K562 (cell line): ENCODE data around the gene KIF18B. TPM values are rescaled to one million over a fixed set of nuclear protein-coding genes. Genes with fewer than 3 reads are reported as not detected.

Source experiments
- ATAC-seq: fragments of 200-7000 bp; cut with Tn5 transposase; 3 replicates; pipeline ENCODE4 v1.9.1; 2020; ENCODE audit warnings: moderate library complexity
- BruUV-seq: library from RNA; stranded (reverse); fragments of 400-500 nt; replicated peaks from 2 replicates; lab custom pipeline; 2021; lab: Mats Ljungman, UMichigan
- CTCF ChIA-PET: fragments of 300-600 bp; formaldehyde crosslinking; extraction: SDS; loops from one replicate; lab custom pipeline; 2021; ENCODE audit warnings: low intra/inter-chr PET ratio; lab: Yijun Ruan, JAX
- POLR2A ChIA-PET: fragments of 300-600, 350-650 bp; sonication (Branson Sonifier 250); formaldehyde crosslinking; extraction: SDS; loops from one replicate; lab custom pipeline; 2021; ENCODE audit warnings: antibody characterized with exemption, inconsistent platforms; lab: Yijun Ruan, JAX
- DNase-seq, 4 experiments: peaks; one replicate each; pipeline versions ENCODE4 v3.0.0 to v3.0.0-alpha.2; 2011 to 2018; ENCODE audit warnings: low spot score in 3 of 4, mixed read lengths in 3 of 4; ENCODE audit errors: extremely low read depth in 1 of 4
- FAIRE-seq: peaks from 2 replicates; lab custom pipeline; 2011; peaks lifted over from hg19 to GRCh38; lab: Jason Lieb, UNC
- H2AFZ ChIP-seq: 2 replicates; pipeline ENCODE4 v1.6.0; 2011; ENCODE audit warnings: low read depth, low read length, control low read depth, inconsistent platforms
- H3K27ac ChIP-seq: fragments of 200-600 bp; 3 replicates; pipeline ENCODE4 v1.8.0; 2011; ENCODE audit warnings: low read depth, mild to moderate bottlenecking, control low read depth, inconsistent platforms, low read length, moderate library complexity, mixed read lengths; ENCODE audit errors: extremely low read depth
- H3K27me3 ChIP-seq, 2 experiments: fragments of 300-600 bp in 1 of 2; 2 replicates in 1 of 2; 3 replicates in 1 of 2; pipeline versions ENCODE4 v1.6.0 to v1.8.0; 2011; ENCODE audit warnings: inconsistent platforms in 2 of 2, low read length in 2 of 2, mild to moderate bottlenecking in 1 of 2, mixed read lengths in 1 of 2, moderate library complexity in 1 of 2; ENCODE audit not compliant: control insufficient read depth in 2 of 2, insufficient read depth in 2 of 2
- H3K36me3 ChIP-seq: fragments of 300-600 bp; 3 replicates; pipeline ENCODE4 v1.8.0; 2011; ENCODE audit warnings: mild to moderate bottlenecking, low read length, inconsistent platforms; ENCODE audit not compliant: control insufficient read depth, insufficient read depth
- H3K4me1 ChIP-seq, 2 experiments: fragments of 200-600 bp in 1 of 2; replicated peaks in 1 of 2; 2 replicates in 1 of 2; 3 replicates in 1 of 2; pipeline versions ENCODE4 v1.5.1 to v1.8.0; 2011; ENCODE audit warnings: inconsistent platforms in 2 of 2, low read length in 2 of 2, mild to moderate bottlenecking in 1 of 2, mixed read lengths in 1 of 2, moderate library complexity in 1 of 2; ENCODE audit not compliant: control insufficient read depth in 2 of 2, insufficient read depth in 2 of 2
- H3K4me2 ChIP-seq: 2 replicates; pipeline ENCODE4 v1.6.1; 2011; ENCODE audit warnings: low read length, control low read depth, inconsistent platforms, mixed read lengths; ENCODE audit not compliant: insufficient read depth
- H3K4me3 ChIP-seq: fragments of 200-600 bp; sonication (generic), shearing (Covaris generic); 2 replicates; pipeline ENCODE4 v1.5.1; 2016; ENCODE audit warnings: control low read depth, inconsistent platforms
- H3K79me2 ChIP-seq: fragments of 200-600 bp; 3 replicates; pipeline ENCODE4 v1.8.0; 2011; ENCODE audit warnings: low read length, inconsistent platforms; ENCODE audit not compliant: control insufficient read depth, insufficient read depth
- H3K9ac ChIP-seq, 2 experiments: 2 replicates each; pipeline versions ENCODE4 v1.6.0 to v1.6.1; 2011; ENCODE audit warnings: low read depth in 2 of 2, low read length in 2 of 2, control low read depth in 1 of 2, inconsistent platforms in 1 of 2, mild to moderate bottlenecking in 1 of 2, mixed read lengths in 1 of 2; ENCODE audit not compliant: insufficient read depth in 1 of 2
- H3K9me1 ChIP-seq: one replicate; pipeline ENCODE4 v1.6.0; 2011; ENCODE audit warnings: inconsistent platforms, mild to moderate bottlenecking, low read length, moderate library complexity; ENCODE audit not compliant: control insufficient read depth, insufficient read depth
- H3K9me3 ChIP-seq: replicated peaks from 2 replicates; pipeline ENCODE4 v1.5.1; 2011; ENCODE audit warnings: low read depth, low read length, inconsistent platforms; ENCODE audit not compliant: control insufficient read depth, insufficient read depth
- H4K20me1 ChIP-seq: replicated peaks from 2 replicates; pipeline ENCODE4 v1.6.1; 2011; ENCODE audit warnings: low read length, inconsistent platforms, mixed read lengths; ENCODE audit not compliant: control insufficient read depth, insufficient read depth
- GATA2 ChIP-seq: sonication (generic); formaldehyde crosslinking; IDR thresholded peaks from 2 replicates; pipeline ENCODE4 v1.4.0; 2020; ENCODE audit warnings: mild to moderate bottlenecking, missing genetic modification reagents
- GTF2F1 ChIP-seq: IDR thresholded peaks from 2 replicates; pipeline ENCODE4 v1.6.1; 2011; ENCODE audit warnings: low read depth, low read length, improper control_type of control experiment
- MED1 ChIP-seq: sonication (generic); formaldehyde crosslinking; IDR thresholded peaks from 2 replicates; pipeline ENCODE4 v1.8.1; 2023; ENCODE audit warnings: missing genetic modification reagents, borderline replicate concordance
- NKRF ChIP-seq: fragments of 450-650 bp; IDR thresholded peaks from 2 replicates; pipeline ENCODE4 v1.6.1; 2016; ENCODE audit warnings: borderline replicate concordance
- RBFOX2 ChIP-seq: fragments of 200-400 bp; formaldehyde crosslinking; IDR thresholded peaks from 2 replicates; pipeline ENCODE4 v1.6.1; 2017; ENCODE audit warnings: low read depth, mild to moderate bottlenecking, low read length, moderate library complexity
- SMAD1 ChIP-seq: fragments of 150-350 bp; IDR thresholded peaks from 2 replicates; pipeline ENCODE4 v1.6.1; 2014; ENCODE audit warnings: low read length, low read depth; ENCODE audit not compliant: partially characterized antibody
- XRCC5 ChIP-seq: fragments of 200-400 bp; formaldehyde crosslinking; IDR thresholded peaks from 2 replicates; pipeline ENCODE4 v1.6.1; 2017; ENCODE audit warnings: low read depth, mild to moderate bottlenecking, low read length
- ZNF316 ChIP-seq: fragments of 450-650 bp; IDR thresholded peaks from 2 replicates; pipeline ENCODE4 v1.6.1; 2016
- ZNF766 ChIP-seq: fragments of 200-800 bp; sonication (Bioruptor generic); conservative IDR thresholded peaks from 2 replicates; pipeline ENCODE4 v1.6.1; 2016; ENCODE audit warnings: missing genetic modification characterization, missing compliant biosample characterization
- WGBS: fragments of 100-300 bp; shearing (Covaris generic); methylation state at CpG from one replicate; pipeline ENCODE4 v1.1.6; 2016; ENCODE audit warnings: low coverage, mixed read lengths; ENCODE audit not compliant: insufficient coverage; ENCODE audit errors: missing lambda C conversion rate; 5-methylcytosine and 5-hydroxymethylcytosine counted together
- in situ Hi-C: fragments of 300-500 bp; cut with MboI; formaldehyde crosslinking; loops from 4 replicates; pipeline ENCODE4 v1.15.0; 2018; ENCODE audit warnings: inconsistent platforms, mixed read lengths
- intact Hi-C: fragments of 100-400 bp; cut with micrococcal nuclease; formaldehyde crosslinking; loops from 2 replicates; pipeline ENCODE4 v1.14.2; 2022
- polyA plus RNA-seq, 8 experiments: library from polyadenylated mRNA; depleted of rRNA in 4 of 8; stranded (reverse) in 5 of 8; unstranded in 3 of 8; fragments of >200 nt; fragmentation: Nextera tagmentation in 2 of 8; fragmentation: Illumina TruSeq in 1 of 8; extraction: Ambion mirVana in 2 of 8; extraction: Trizol in 1 of 8; gene quantifications; 2 replicates each; pipeline versions ENCODE4 v1.2.1 to v1.2.3, GENCODE V29; 2011 to 2014; ENCODE audit warnings: inconsistent platforms in 1 of 8, missing spikeins in 1 of 8
- total RNA-seq, 7 experiments: library from RNA; depleted of rRNA in 6 of 7; stranded (reverse); fragments of >200 nt in 6 of 7; fragmentation: Illumina TruSeq in 2 of 7; extraction: Trizol in 2 of 7; gene quantifications; 2 replicates each; pipeline versions ENCODE4 v1.2.1 to v1.2.3, GENCODE V29; 2011 to 2021; ENCODE audit warnings: low replicate concordance in 1 of 7

KIF18B gene
- total and polyA plus RNA-seq, 9 of the 15 experiments (the other 6 are each of a cell fraction or from before 2014, with no cell fraction given), result 2.0 to 42.8 (median 13.2) TPM

- BruUV-seq, result no TSS peak
- H3K27ac ChIP-seq, result no peak overlapping the region
- POLR2A ChIA-PET, result interaction anchor here (0.6 to 2.0 kb wide), 6 partner anchors 8 to 333 kb away, joined by 3 to 9 read pairs (median 3); no protein-coding TSS in a partner anchor
Measured at GRCh38 chr17:44941712-44942331, 5.8 kb downstream of the KIF18B start.

GRCh38 chr17:44940768-44941167 lies 6.8 kb downstream of the KIF18B start:
- CTCF ChIA-PET, result no interaction called here
- WGBS, result 75% methylated on average over 1 of the region's 1 CpG
- H2AFZ ChIP-seq, result no peak overlapping the region
- no peaks in the 10 kb centered on the region for H3K9me3 ChIP-seq
- H3K79me2 ChIP-seq, result peaks cover 69% of the 10 kb centered on the region
- no TSS peak for BruUV-seq
- no peaks in the 10 kb centered on the region for H3K27me3 ChIP-seq
- POLR2A ChIA-PET, result interaction anchor here (0.6 to 1.5 kb wide), 3 partner anchors 10 to 83 kb away, joined by 3 to 7 read pairs (median 3); no protein-coding TSS in a partner anchor
- H3K4me3 ChIP-seq, result no peak overlapping the region
- peaks cover 0 to 14% of the 10 kb centered on the region in 2 experiments; a peak in 2 of 5 replicates for H3K4me1 ChIP-seq
- H3K36me3 ChIP-seq, result peaks cover 72% of the 10 kb centered on the region
- no peak overlapping the region for H3K9ac ChIP-seq
- intact Hi-C loops, result no loop called here
- no peak for TF ChIP-seq ZNF766 (CRISPR knock-in tag)
- TF ChIP-seq NKRF, result no peak
- no peak for TF ChIP-seq XRCC5
- TF ChIP-seq MED1, result no peak
- peak; percentile 31; the same call in 1 of the 2 replicates for TF ChIP-seq ZNF316
- no peak for TF ChIP-seq GATA2 (CRISPR knock-in tag)
- TF ChIP-seq, all 486 proteins: peak for 1
- Histone ChIP-seq H3K27ac (no peak overlapping the region), H4K20me1 (no peaks in the 10 kb centered on the region), H3K4me2 (no peak overlapping the region), H3K9me1 (no peaks in the 10 kb centered on the region)
- in situ Hi-C loops, result no loop called here
- FAIRE-seq (no peak), ATAC-seq (no peak), DNase-seq (no peak)

More at GRCh38 chr17:44941712-44942331, 5.8 kb downstream of the KIF18B start:
- Histone ChIP-seq H4K20me1 (no peaks in the 10 kb centered on the region), H3K36me3 (peaks cover 73% of the 10 kb centered on the region), H3K4me1 (peaks cover 0 to 12% of the 10 kb centered on the region in 2 experiments; a peak in 2 of 5 replicates), H3K27me3 (no peaks in the 10 kb centered on the region), H2AFZ (no peak overlapping the region), H3K9me3 (no peaks in the 10 kb centered on the region), H3K4me2 (no peak overlapping the region), H3K4me3 (no peak overlapping the region), H3K9me1 (no peaks in the 10 kb centered on the region), H3K79me2 (peaks cover 79% of the 10 kb centered on the region), H3K9ac (0 out of 4 replicates have a peak overlapping the region, but pooled peaks of 1 of the 2 experiments have one; percentile 37)
- WGBS, result 86% methylated on average over 9 of the region's 9 CpGs
- FAIRE-seq (no peak), ATAC-seq (no peak), DNase-seq (no peak)
- CTCF ChIA-PET, result no interaction called here
- TF ChIP-seq SMAD1 (no peak), RBFOX2 (0 out of 2 replicates have a peak, but pooled peaks have one; percentile 25), GTF2F1 (no peak)
- in situ Hi-C loops (no loop called here), intact Hi-C loops (no loop called here)
